Cardiac fibroblast (primary cell): ENCODE results near the gene CAPN5.
A peak's percentile ranks its signal among the peaks of the same experiment; 100 is the strongest.

Source experiments
- DNase-seq, 2 donors: peaks; one replicate each; pipeline versions ENCODE4 v3.0.0 to v3.0.0-alpha.2; 2010; ENCODE audit warnings: low read depth in 2 of 2
- H3K4me3 ChIP-seq, 2 donors: replicated peaks in 1 of 2; 1 replicate in 1 of 2; 2 replicates in 1 of 2; pipeline ENCODE4 v1.5.1; 2011; ENCODE audit warnings: low read depth in 2 of 2, low read length in 2 of 2, mild to moderate bottlenecking in 2 of 2, moderate library complexity in 1 of 2
- TF ChIP-seq, protein P1 (sequence below): IDR thresholded peaks from one replicate; pipeline ENCODE4 v1.5.1; 2011; ENCODE audit warnings: low read depth, mild to moderate bottlenecking, low read length, inconsistent platforms

CAPN5 gene

DNA sequence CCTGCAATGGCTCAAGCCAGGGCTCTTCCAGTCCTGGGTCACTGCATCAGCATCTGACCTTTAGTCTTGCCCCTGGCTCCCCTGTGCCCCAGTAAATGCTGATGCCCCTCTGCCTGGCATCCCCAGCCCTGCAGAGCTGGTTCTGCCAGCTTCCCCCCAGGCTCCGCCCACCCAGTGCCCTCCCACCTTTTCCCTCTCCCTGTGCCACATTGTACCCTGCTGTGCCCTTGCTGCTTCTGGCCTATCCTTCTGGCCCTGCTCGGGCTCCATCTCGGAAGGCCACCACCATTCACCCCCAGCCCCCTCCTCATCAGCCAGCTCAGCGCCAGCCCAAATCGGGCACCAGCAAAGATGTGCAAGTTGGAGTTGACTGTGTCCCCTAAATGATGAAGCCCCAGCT lies 7.4 kb downstream of the CAPN5 start:
- no peak overlapping the region for H3K4me3 ChIP-seq
- no peak for DNase-seq
- TF ChIP-seq, protein P1, sequence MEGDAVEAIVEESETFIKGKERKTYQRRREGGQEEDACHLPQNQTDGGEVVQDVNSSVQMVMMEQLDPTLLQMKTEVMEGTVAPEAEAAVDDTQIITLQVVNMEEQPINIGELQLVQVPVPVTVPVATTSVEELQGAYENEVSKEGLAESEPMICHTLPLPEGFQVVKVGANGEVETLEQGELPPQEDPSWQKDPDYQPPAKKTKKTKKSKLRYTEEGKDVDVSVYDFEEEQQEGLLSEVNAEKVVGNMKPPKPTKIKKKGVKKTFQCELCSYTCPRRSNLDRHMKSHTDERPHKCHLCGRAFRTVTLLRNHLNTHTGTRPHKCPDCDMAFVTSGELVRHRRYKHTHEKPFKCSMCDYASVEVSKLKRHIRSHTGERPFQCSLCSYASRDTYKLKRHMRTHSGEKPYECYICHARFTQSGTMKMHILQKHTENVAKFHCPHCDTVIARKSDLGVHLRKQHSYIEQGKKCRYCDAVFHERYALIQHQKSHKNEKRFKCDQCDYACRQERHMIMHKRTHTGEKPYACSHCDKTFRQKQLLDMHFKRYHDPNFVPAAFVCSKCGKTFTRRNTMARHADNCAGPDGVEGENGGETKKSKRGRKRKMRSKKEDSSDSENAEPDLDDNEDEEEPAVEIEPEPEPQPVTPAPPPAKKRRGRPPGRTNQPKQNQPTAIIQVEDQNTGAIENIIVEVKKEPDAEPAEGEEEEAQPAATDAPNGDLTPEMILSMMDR = no peak

DNA sequence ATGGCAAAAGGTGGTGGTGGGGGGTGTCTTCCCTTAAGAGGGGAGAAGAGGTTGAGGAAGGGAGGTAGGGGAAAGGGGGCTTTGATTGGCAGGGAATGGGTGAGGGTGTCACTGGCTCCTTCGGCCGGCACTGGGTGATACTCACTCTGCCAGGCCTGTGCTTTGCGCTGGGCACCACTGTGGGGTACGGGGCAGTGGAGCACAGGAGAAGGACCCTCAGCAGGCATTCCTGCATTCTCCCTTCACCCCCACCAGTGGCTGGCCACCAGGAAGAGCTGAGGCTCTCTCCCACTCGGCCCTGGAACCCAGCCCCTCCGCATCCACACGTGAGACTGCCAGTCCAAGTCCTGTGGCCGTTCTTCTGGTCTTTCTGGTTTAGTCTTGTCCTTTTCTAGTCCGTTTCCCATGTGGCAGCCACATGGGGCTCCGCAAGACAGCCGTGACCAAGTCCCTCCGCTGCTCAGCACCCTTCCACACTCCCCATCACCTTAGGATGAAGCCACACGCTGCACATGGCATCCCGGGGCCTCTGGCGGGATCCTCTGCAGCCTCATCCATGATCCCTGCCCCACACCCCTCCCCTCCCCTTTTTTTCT lies 8.0 kb downstream of the CAPN5 start:
- no peak for DNase-seq
- TF ChIP-seq, protein P1 = no peak
- H3K4me3 ChIP-seq = no peak overlapping the region

DNA sequence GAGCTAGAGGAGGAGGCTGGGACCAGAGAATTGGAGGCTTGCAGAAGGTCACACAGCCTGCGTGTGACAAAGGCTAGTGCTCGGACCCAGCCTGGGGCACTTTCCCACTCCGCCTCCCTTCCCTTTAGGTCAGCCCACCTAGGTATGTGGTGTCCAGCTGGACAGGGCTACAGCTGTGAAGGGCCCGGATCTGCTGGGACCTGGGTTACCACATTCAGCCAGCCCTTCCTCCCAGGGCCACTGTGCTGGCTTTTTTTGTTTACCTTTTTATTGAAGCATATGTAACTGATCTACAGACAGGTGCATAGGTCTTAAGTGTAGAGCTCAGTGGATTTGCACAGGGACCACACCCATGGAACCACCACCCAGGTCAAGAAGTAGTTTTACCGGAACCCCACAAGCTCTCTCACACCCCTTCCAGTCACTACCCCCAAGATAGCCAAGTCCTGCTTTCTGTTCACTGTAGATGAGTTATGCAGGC lies 8.7 kb downstream of the CAPN5 start:
- TF ChIP-seq, protein P1 = no peak
- no peak overlapping the region for H3K4me3 ChIP-seq
- no peak for DNase-seq

DNA sequence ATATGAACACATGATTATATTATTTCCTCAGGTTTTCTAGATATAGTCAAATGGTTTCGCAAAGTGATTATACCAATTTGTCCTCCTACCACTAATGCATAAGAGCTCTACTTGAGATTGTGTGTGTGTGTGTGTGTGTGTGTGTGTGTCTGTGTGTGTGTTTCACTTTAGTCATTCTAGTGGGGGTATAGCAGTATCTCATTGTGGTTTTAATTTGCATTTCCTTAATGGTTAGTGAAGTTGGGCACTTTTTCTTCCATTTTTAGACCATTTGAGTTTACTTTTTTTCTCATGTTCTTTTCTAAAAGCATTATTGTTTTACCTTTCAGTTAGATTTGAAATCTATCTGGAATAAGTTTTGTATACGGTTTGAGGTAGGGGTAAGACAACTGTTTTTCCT lies 12.9 kb downstream of the CAPN5 start:
- TF ChIP-seq, protein P1 = no peak
- H3K4me3 ChIP-seq = no peak overlapping the region
- DNase-seq = no peak

DNA sequence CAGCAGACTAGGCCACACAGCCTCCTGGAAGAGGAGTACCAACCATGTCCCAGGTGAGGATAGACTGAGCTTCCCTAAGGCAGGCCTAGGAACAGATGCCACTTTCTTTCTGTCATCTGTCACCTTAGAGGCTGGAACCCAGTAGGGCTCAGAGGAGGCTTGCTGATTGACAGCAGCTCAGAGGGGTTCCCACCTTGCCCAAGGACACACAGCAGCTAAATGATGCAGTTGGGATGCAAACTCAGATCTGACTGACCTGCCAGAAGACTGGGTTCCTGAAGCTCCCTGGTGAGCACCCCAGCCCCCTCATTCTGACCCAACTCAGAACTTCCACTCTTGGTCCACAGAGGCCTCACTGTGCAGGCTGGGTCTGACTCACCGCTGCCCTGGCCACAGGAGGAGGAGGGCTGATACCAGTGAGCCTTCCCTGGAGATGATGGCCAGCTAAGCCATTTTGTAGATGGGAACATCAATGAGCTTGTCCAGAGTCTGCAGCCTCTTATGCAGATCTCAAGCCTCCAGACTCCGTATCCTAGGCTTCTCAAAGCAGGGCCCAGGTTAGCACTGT lies 14.0 kb downstream of the CAPN5 start:
- H3K4me3 ChIP-seq = no peak overlapping the region
- TF ChIP-seq, protein P1 = no peak
- DNase-seq = peak; percentile 26 to 41

DNA sequence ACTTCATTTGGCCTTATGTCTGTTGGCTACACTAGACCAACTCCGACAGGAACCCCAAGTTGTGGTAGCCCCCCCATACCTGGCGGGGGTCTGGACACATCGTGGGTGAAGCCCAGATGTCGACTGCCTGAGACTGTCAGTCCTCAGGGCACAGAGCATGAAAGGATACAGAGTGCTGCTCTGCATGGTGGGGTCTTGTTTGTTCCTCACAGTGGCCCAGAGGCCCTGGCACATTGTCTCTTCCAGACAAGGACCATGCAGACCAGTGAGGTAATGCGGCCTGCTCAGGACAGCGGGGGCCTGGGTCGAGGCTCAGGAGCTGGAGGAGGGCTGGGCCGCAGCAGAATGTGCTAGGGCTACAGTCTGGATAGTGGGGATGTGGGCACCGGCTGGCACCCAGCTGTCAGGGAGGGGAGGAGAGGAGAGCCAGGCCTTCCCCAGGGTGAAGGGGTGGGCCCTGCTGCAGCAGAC lies 14.6 kb downstream of the CAPN5 start:
- DNase-seq = no peak
- TF ChIP-seq, protein P1 = no peak
- no peak overlapping the region for H3K4me3 ChIP-seq
